HTERT RPE-1 (cell line): ENCODE measurements around the gene LEO1.

Source experiments
- in situ Hi-C: fragments of 300-500 bp; cut with MboI; formaldehyde crosslinking; loops from 4 replicates; pipeline ENCODE4 v1.14.3; 2020; ENCODE audit warnings: low sequenced_read_pairs

LEO1 gene

DNA sequence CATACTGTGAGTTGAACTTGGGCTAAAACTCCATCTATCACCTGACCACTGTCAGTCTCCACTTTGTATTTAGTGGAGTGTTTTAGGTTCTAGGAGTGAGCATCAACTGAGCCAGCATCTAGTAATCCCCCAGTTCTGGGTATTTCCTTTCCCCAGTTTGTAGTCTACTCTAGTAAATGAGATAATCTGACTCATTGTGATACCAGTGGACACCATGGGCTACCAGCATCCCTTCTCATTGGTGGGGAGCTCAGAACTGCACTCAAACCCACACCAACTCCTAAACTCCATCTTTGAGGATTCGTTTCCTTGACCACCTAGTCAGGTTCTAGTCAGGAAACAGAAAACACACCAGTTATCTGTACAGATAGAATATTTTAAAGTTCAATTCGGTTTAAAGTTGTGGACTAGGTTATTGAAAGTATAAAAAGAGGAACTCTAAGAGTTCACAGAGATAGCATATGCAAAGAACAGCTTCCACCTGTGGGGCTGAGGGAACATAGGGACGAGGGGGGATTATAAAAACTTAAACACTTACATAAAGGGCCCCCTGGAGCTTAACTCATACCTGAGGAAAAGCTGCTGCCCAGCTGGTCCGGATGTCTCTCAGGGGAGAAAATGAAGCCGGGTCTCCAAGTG lies 36.0 kb downstream of the LEO1 start:
- in situ Hi-C loops, result no loop called here

DNA sequence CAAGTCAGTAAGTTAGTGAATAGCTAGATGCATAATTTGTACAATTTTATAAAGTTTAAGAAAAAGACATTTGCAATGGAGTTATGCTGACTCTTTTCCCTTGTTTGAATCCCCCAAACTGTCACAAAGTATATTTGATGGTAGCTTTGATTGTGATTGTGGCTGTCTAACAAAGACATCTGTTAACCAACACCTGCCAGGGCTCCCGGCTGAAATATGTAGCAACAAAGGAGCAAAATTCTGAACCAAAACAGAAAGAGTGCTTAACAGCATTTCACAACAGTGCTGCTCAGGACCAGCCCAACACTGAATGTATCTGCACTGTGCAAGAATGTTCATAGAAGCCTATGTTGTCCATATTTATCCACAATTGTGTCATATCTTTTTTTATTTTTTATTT lies 39.4 kb downstream of the LEO1 start:
- in situ Hi-C loops, result no loop called here

DNA sequence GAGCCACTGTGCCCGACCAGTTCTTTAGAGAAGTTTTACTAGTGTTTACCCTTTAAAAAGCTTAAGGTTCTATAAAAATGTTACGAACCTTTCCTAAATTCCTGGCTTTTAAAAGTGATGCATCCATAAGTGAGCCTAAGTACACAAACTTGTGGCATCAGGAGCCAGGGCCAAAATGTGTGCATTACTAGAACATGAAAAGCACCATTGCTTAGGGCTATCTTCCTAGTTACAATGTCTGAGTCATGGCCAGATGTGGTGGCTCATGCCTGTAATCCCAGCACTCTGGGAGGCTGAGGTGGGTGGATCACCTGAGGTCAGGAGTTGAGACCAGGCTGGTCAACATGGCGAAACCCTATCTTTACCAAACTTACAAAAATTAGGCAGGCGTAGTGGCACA lies 39.9 kb downstream of the LEO1 start:
- in situ Hi-C loops, result no loop called here

DNA sequence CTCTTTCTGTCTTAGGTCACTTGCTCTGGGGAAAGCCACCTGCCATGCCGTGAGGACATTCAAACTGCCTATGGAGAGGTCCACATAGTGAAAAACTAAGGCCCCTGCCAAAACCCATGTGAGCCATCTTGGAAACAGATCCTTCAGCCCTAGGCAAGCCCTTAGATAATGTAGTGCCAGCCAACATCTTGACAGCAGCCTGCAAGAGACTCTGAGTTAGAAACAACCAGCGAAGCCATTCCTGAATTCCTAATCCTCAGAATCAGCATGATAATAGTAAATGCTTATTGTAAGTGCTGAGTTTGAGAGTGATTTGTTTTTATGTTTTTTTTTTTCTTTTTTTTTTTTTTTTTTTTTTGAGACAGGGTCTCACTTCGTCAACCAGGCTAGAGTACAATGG lies 40.6 kb downstream of the LEO1 start:
- in situ Hi-C loops, result no loop called here

DNA sequence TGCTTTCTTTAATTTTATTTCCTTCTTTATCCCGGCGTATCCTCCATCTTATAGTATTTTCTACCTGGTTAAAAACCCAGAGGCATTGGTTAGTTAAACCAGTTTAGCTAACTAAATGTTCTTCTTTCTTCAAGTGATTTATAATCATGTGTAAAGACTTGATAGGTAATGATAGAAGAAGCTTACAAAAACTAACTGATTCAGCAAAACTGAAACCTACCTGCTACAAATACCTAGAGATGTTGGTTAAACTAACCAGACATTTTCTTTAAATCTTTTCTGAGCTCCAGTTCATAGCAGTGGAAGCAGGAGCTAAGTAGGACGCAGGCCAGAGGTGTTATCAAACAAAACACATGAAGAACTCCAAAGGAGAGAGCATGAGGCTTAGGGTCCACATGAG lies 44.8 kb downstream of the LEO1 start:
- in situ Hi-C loops, result no loop called here

DNA sequence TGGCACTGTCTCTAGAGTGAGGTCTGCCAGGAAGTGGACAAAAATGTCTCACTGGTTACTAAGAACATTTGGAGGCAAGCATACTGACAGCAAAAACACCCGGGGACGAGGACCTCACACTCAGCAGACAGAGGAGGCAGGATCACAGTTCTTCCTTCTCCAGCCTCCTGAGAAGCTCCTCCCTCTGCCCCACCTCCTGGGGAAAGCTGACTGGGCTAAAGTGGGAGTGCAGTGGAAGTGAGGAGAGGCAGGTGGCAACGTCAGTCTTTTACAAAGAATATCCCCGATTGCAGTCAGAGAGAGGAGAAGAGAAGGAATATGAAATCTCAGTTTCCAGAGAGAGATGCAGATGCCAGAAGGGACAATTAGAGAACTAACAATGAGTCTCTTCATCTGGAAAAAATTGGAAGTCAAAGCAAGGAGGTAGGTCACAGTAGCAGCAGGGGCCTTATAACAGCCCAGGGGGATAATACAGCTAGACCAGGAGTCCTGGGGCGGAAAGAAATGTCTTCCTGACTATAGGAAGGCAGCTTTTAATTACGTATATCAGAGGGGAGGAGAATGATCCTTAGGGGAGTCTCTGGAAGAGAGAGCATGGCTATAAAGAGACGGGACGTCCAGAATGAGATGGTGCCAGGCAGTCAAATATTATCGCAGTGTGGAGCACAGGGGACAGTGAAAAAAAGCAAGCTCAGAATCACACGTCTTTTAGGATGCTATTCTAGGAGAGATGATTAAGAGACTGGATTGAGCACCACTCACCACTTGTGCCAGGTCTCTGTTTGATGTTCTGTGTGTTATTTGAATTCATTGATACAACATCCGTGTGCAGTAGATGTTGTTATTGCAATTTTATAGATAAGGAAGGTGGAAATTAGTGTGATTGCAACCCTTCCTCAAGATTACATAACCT lies 47.2 kb downstream of the LEO1 start:
- in situ Hi-C loops, result no loop called here

DNA sequence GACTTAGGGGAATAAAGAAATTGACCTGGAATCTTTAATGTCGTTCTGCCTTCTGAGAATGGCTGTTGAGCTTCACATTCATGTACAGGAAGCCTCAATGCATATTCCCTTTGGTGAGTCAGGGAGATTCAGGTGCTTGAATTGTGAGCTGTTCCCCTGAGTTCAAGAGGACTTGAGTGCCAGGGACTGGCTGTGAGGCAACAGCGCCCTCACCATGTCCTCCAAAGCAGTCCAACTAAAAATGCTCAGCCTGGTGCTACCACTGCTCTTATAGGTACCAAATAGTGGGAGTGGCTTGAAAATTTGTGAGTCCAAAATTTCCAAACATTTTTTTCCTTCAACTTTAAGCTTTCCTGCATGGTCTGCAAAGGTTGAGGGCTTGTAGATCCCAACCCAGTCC lies 54.1 kb downstream of the LEO1 start:
- in situ Hi-C loops, result no loop called here

DNA sequence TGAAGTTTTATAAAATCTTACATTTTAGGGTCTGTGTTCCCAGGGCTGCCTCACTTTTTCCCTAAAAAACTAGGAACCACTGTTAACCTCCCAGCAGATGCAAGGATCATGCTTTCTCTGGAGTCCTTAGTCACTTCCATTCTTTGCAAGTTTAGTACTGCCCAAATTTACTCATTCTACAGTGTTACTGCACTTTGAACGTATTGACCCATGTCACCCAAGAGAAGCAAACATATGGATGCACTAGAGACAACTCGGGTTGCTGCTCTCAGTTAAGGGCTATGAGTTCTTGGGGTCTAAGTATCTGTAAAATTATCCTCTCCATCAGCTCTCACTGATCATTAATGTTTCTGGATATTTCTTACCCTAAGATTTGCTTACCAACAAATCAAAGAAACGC lies 59.0 kb downstream of the LEO1 start:
- in situ Hi-C loops, result no loop called here

DNA sequence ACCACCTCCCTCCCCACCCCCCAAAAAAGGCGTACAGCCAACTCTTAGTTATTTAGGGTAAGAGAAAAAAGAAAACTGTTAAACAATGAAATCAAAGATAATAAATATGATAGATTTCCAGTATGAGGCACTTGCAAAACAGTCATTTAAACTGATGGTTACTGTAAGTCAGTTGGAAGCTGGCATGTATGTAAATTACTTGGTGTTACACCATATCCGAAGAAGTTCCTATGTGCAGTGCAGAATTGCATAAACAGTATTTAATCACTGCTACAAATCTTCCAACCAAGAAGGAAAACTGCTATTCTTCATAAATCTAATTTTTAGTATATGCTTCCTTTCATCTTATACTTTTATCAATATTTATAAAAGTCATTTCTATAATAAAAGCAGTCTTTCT lies 62.0 kb downstream of the LEO1 start:
- in situ Hi-C loops, result no loop called here

DNA sequence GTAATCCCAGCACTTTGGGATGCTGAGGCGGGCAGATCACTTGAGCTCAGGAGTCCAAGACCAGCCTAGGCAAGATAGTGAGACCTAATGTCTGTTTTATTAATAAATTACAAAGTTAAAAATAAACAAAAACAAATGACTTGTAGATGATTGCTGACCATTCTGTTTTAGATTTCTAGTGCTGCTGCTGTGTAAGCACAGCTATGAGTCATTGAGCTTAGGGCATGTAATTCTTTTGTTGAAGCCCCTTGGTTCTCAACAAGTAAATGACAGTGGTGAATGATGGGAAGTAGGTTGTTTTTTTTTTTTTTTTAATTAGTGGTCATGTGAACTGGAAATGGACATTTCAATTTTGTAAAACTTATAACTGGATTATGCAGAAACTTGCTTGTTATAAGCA lies 63.3 kb downstream of the LEO1 start:
- in situ Hi-C loops, result no loop called here

DNA sequence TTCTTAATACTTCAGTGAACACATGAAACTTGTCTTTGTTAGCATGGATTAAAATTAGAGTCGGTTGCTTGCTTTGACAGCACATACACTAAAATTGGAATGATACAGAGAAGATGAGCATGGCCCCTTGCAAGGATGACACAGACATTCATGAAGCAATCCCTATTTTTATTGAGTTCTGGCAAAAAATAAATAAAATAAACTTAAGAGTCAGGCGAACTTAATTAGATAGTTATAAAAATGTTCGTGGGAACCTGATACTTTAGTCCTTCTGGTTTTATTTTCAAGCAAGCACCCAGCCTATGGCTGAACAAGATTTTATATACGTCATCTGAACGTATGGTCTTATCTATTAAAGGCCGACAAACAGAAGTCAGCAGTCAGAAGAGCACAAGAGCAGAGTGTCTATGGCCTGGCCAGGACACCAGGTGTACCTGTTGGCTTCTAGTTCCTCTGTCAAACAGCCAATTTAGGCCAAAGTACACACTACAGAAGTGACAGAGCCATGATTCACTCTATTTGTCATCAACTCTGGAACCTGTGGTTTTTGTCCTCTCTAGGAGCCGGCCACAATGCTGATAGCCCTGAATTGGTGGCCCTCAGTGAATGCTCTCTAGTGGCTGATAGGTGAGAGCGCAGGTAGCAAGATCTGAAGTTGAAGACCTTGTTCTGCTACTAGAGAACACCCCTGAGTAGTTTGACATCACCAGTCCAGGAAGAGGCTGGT lies 64.3 kb downstream of the LEO1 start:
- in situ Hi-C loops, result no loop called here

DNA sequence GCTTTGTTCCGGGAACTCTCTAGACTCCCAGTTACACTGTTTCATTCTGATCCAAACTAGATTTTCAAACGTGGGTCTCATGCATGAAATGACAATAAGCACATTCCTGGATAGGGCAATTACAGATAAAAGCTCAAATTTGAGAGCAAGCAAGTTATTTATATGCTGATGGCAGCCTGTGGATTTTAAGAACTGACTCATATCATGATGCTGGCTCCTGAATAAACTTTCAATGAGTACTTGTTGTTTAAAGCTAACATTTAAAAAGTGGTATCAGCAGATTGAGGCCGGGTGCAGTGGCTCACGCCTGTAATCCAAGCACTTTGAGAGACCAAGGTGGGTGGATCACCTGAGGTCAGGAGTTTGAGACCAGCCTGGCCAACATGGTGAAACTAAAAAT lies 66.6 kb downstream of the LEO1 start:
- in situ Hi-C loops, result no loop called here

DNA sequence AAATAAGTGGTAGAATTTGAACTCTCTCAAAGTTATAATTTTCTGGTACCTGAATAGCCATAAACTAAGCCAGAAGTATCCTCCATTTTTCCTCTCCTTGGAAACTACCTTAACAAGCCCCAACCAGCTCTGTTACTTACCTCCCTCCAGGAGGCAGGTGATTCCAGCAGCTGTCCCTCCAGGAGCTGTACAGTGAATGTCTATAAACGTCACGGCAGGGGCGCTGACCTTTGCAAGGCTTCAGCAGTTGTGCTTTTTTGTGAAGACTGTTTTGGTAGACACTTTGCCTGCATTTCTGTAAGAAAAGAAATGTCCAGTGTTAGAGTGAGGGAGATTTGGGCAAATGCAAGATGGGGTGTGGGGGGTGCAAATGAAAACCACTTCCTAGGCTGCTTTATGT lies 67.2 kb downstream of the LEO1 start:
- in situ Hi-C loops, result no loop called here

DNA sequence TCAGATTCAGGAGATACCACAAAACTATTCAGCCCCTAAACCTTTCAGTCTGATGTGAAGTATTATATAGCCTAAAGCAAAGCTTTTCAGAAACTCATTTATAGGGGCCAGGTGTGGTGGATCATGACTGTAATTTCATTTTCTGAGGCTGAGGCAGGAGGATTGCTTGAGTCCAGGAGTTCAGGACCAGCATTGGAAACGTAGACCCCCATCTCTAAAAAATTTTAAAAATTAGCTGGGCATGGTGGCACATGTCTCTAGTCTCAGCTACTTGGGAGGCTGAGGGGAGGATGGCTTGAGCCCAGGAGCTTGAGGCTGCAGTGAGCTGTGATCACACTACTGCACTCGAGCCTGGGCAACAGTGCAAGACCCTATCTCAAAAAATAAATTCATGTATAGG lies 82.1 kb downstream of the LEO1 start:
- in situ Hi-C loops, result no loop called here

DNA sequence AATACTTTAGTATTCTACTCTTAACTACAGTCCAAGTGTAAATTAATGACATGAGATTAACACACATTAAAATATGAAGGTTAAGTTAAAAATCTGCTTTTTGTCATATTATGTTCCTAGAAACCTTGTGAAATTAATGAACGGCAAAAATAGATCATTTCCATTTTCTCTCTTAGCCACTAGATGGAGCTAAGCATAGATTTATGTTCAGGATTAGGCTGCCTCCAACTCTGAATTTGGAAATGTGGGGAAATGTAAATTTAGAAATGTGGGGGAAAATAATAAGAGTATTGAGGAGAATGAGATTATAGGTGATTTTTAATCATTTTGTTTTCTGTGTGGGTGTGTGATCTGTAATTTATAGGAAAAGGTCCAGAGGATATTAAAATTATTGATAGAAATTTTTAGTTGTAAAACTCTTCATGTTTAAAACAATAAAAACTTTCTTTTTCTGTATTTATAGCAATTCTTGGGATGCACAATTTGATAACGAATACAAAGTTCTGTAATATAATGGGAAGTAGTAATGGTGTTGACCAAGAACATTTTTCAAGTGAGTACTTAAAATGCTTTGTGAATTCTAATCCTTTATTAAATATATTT lies 82.9 kb downstream of the LEO1 start:
- in situ Hi-C loops, result no loop called here
